Measurements from ENCODE around the gene ZMYND10.

GRCh38 chr3:50345586-50346234 lies at the start of gene ZMYND10:
- TF ChIP-seq EZH2 (IDR thresholded peaks at IDR 0.05; ENCODE audit: insufficient read depth, low read length) (no peak), CTCF (IDR thresholded peaks at IDR 0.05; ENCODE audit: insufficient read depth, low read depth, low read length) (no peak)

Data from astrocyte (in vitro differentiated cells and primary cell).